Ishikawa (cell line): ENCODE measurements around the gene B4GALT5.

Experiments
- CEBPB ChIP-seq: IDR thresholded peaks from 2 replicates; pipeline ENCODE4 v1.6.1; 2012
- CREB1 ChIP-seq: IDR thresholded peaks from 2 replicates; pipeline ENCODE4 v1.6.1; 2012; ENCODE audit warnings: low read depth
- EGR1 ChIP-seq: IDR thresholded peaks from 2 replicates; pipeline ENCODE4 v1.6.1; 2012
- EP300 ChIP-seq: IDR thresholded peaks from 2 replicates; pipeline ENCODE4 v1.6.1; 2012; ENCODE audit warnings: borderline replicate concordance
- FOXM1 ChIP-seq: IDR thresholded peaks from 2 replicates; pipeline ENCODE4 v1.6.1; 2012; ENCODE audit warnings: low read depth, borderline replicate concordance
- MAX ChIP-seq: IDR thresholded peaks from 2 replicates; pipeline ENCODE4 v1.6.1; 2012
- NFIC ChIP-seq: IDR thresholded peaks from 2 replicates; pipeline ENCODE4 v1.6.1; 2012
- RAD21 ChIP-seq: IDR thresholded peaks from 2 replicates; pipeline ENCODE4 v1.6.1; 2012; ENCODE audit warnings: low read depth
- REST ChIP-seq: IDR thresholded peaks from 2 replicates; pipeline ENCODE4 v1.6.1; 2012; ENCODE audit warnings: low read depth, mild to moderate bottlenecking
- TAF1 ChIP-seq: IDR thresholded peaks from 2 replicates; pipeline ENCODE4 v1.6.1; 2012; ENCODE audit warnings: low read depth, mild to moderate bottlenecking
- TCF12 ChIP-seq: IDR thresholded peaks from 2 replicates; pipeline ENCODE4 v1.6.1; 2012; ENCODE audit warnings: low read depth
- TEAD4 ChIP-seq: IDR thresholded peaks from 2 replicates; pipeline ENCODE4 v1.6.1; 2012
- USF1 ChIP-seq: IDR thresholded peaks from 2 replicates; pipeline ENCODE4 v1.6.1; 2012
- YY1 ChIP-seq: IDR thresholded peaks from 2 replicates; pipeline ENCODE4 v1.6.1; 2012; ENCODE audit warnings: low read depth
- ZBTB7A ChIP-seq: IDR thresholded peaks from 2 replicates; pipeline ENCODE4 v1.6.1; 2012; ENCODE audit warnings: low read depth

The B4GALT5 gene

GRCh38 chr20:49729780-49730179 lies 16.1 kb upstream of the B4GALT5 start:
- TF ChIP-seq TEAD4 (no peak), EGR1 (no peak), RAD21 (no peak), USF1 (no peak), MAX (no peak), CREB1 (no peak), FOXM1 (no peak), YY1 (no peak), CEBPB (no peak), EP300 (no peak), TCF12 (no peak), TAF1 (no peak), ZBTB7A (no peak), REST (no peak), NFIC (no peak)

GRCh38 chr20:49727894-49728885 lies 14.5 kb upstream of the B4GALT5 start:
- TF ChIP-seq TCF12 (no peak), EP300 (no peak), USF1 (no peak), TEAD4 (no peak), REST (no peak), MAX (no peak)

GRCh38 chr20:49727478-49727877 lies 13.8 kb upstream of the B4GALT5 start:
- TF ChIP-seq ZBTB7A (no peak), EP300 (no peak), RAD21 (no peak), FOXM1 (no peak), NFIC (no peak), REST (no peak), EGR1 (no peak), TAF1 (no peak), TCF12 (no peak), CEBPB (no peak), MAX (no peak), YY1 (no peak), CREB1 (no peak), USF1 (no peak), TEAD4 (no peak)

GRCh38 chr20:49725694-49726093 lies 12.0 kb upstream of the B4GALT5 start:
- TF ChIP-seq CEBPB = no peak
- no peak for TF ChIP-seq FOXM1
- no peak for TF ChIP-seq USF1
- no peak for TF ChIP-seq RAD21
- TF ChIP-seq EGR1 = no peak
- no peak for TF ChIP-seq TAF1
- TF ChIP-seq EP300 = no peak
- TF ChIP-seq YY1 = no peak
- no peak for TF ChIP-seq CREB1
- no peak for TF ChIP-seq REST
- TF ChIP-seq ZBTB7A = no peak
- no peak for TF ChIP-seq TCF12
- TF ChIP-seq MAX = no peak
- TF ChIP-seq NFIC = no peak
- TF ChIP-seq TEAD4 = no peak
